Adrenal gland (tissue), 12 donors: ENCODE measurements around the gene PSMA6. TPM values are rescaled to one million over a fixed set of nuclear protein-coding genes. Genes with fewer than 3 reads are reported as not detected.
A peak's percentile ranks its signal among the peaks of the same experiment; 100 is the strongest.

Experiments
- DNase-seq, 7 donors: peaks; one replicate each; pipeline ENCODE4 v3.0.0-alpha.2; 2019 to 2020
- H3K27ac ChIP-seq, 5 donors: fragments of 200-600 bp; sonication (generic) in 4 of 5; 1 replicate in 3 of 5; 2 replicates in 2 of 5; pipeline versions ENCODE4 v1.5.1 to v1.8.0; 2016 to 2020; ENCODE audit warnings: mild to moderate bottlenecking in 1 of 5
- H3K27me3 ChIP-seq: fragments of 200-600 bp; 2 replicates; pipeline ENCODE4 v1.8.0; 2021
- H3K36me3 ChIP-seq, 2 donors: fragments of 200-600 bp; replicated peaks in 1 of 2; 1 replicate in 1 of 2; 2 replicates in 1 of 2; pipeline versions ENCODE4 v1.5.1 to v1.8.0; 2018 to 2022
- H3K4me1 ChIP-seq, 2 donors: fragments of 200-600 bp; replicated peaks in 1 of 2; 1 replicate in 1 of 2; 2 replicates in 1 of 2; pipeline versions ENCODE4 v1.5.1 to v1.8.0; 2018 to 2021
- H3K4me3 ChIP-seq, 4 donors: fragments of 200-600 bp; sonication (generic) in 3 of 4; one replicate each; pipeline ENCODE4 v1.5.1; 2016 to 2018
- H3K9me3 ChIP-seq, 3 donors: fragments of 200-600 bp; sonication (generic) in 1 of 3; replicated peaks in 1 of 3; 1 replicate in 2 of 3; 2 replicates in 1 of 3; pipeline versions ENCODE4 v1.5.1 to v1.8.0; 2016 to 2021
- CTCF ChIP-seq, 6 experiments: fragments of 450-650 bp in 4 of 6; fragments of 200-600 bp in 2 of 6; sonication (generic) in 1 of 6; IDR thresholded peaks; 1 replicate in 5 of 6; 2 replicates in 1 of 6; pipeline versions ENCODE4 v1.5.1 to v1.8.0; 2016 to 2021; ENCODE audit warnings: antibody characterized with exemption in 6 of 6, mild to moderate bottlenecking in 2 of 6, moderate library complexity in 1 of 6
- POLR2A ChIP-seq, 2 donors: fragments of 450-650 bp; IDR thresholded peaks; one replicate each; pipeline ENCODE4 v1.6.1; 2017; ENCODE audit warnings: antibody characterized with exemption in 2 of 2, mild to moderate bottlenecking in 2 of 2, moderate library complexity in 1 of 2
- WGBS, 4 donors: extraction: QIAGEN DNeasy Blood & Tissue Kit in 2 of 4; methylation state at CpG; one replicate each; pipeline versions ENCODE4 v1.1.5 to v1.1.7; 2013 to 2017; 5-methylcytosine and 5-hydroxymethylcytosine counted together
- intact Hi-C, 2 donors: fragments of 100-400 bp; cut with DNase I; formaldehyde crosslinking; loops; one replicate each; pipeline versions ENCODE4 v1.14.1 to v1.15.0; 2022 to 2023
- polyA plus RNA-seq, 3 donors: library from polyadenylated mRNA; stranded (reverse); fragments of 200-250 nt in 2 of 3; fragments of 350-450 nt in 1 of 3; fragmentation: Illumina TruSeq in 1 of 3; extraction: RNeasy Lipid Tissue Mini Kit (QIAGEN cat#74804) in 1 of 3; gene quantifications; one replicate each; pipeline ENCODE4 v1.2.3, GENCODE V29; 2013 to 2014
- total RNA-seq, 9 donors: library from RNA; depleted of rRNA in 4 of 9; stranded (reverse); fragments of >200 nt in 4 of 9; fragments of 120-200 nt in 1 of 9; fragmentation: NEBNext Ultra II Directional in 1 of 9; extraction: Animal tissue kit (Norgen Biotek cat#: 25700) in 1 of 9; gene quantifications; one replicate each; pipeline versions ENCODE4 v1.1.0 to v1.2.4, GENCODE V29; 2013 to 2023
- donor health status: healthy with polysubstance abuse.
- donor health status: Bipolar disorder and iron deficiency.
- donor health status: DM: yes; HTN: yes; CAD: no.
- donor health status: DM: no; HTN: no; CAD: no.
- donor health status: DM: no; HTN: no; CAD: no.
- donor health status: DM: yes; HTN: yes; CAD: no.

PSMA6 gene
- total and polyA plus RNA-seq, 12 donors = 114 to 393 (median 185) TPM

- intact Hi-C loops = loop anchor here (2.0 to 10.0 kb wide), 2 partner anchors 65 to 67 kb away; partner anchors contain the start of gene NFKBIA (in 1 of the 2)
- WGBS, 4 donors = 50 to 55% (median 54%) methylated on average over 7 to 10 of the region's 10 CpGs
- DNase-seq = peak; percentile 59 to 92 (median 78)
- Histone ChIP-seq H3K9me3 (no peaks in the 10 kb centered on the region), H3K27ac (peak overlapping the region; percentile 93 to 97 (median 96)), H3K4me3 (no peak overlapping the region), H3K27me3 (no peaks in the 10 kb centered on the region), H3K36me3 (no peaks in the 10 kb centered on the region), H3K4me1 (peaks cover 60 to 92% of the 10 kb centered on the region in 2 donors)
- TF ChIP-seq POLR2A (IDR thresholded peaks at IDR 0.05) = peak in 1 of 2 donors; percentile 46
- TF ChIP-seq CTCF (IDR thresholded peaks at IDR 0.05) = no peak
Observed at GRCh38 chr14:35337269-35338255, 45.4 kb downstream of the PSMA6 start.

- no peaks in the 10 kb centered on the region for H3K27me3 ChIP-seq
- no peaks in the 10 kb centered on the region for H3K9me3 ChIP-seq
- WGBS, 4 donors = 80 to 97% (median 88%) methylated on average over 5 to 16 of the region's 16 CpGs
- no peak for DNase-seq
- intact Hi-C loops = loop anchor here (2.0 to 10.0 kb wide), 2 partner anchors 64 to 66 kb away; partner anchors contain the start of gene NFKBIA (in 1 of the 2)
- H3K4me3 ChIP-seq = no peak overlapping the region
- TF ChIP-seq POLR2A (IDR thresholded peaks at IDR 0.05) (no peak), CTCF (IDR thresholded peaks at IDR 0.05) (no peak)
- peak overlapping the region in 3 of 5 donors; percentile 78 to 99 (median 96) for H3K27ac ChIP-seq
- H3K4me1 ChIP-seq = peaks cover 63 to 84% of the 10 kb centered on the region in 2 donors
- H3K36me3 ChIP-seq = no peaks in the 10 kb centered on the region
Observed at GRCh38 chr14:35338731-35339405, 46.7 kb downstream of the PSMA6 start.

GRCh38 chr14:35339761-35340406 lies 47.7 kb downstream of the PSMA6 start:
- 64 to 80% (median 66%) methylated on average over 7 to 12 of the region's 12 CpGs for WGBS, 4 donors
- H3K4me1 ChIP-seq = peaks cover 53 to 73% of the 10 kb centered on the region in 2 donors

GRCh38 chr14:35340616-35341453 lies 48.7 kb downstream of the PSMA6 start:
- peaks cover 45 to 64% of the 10 kb centered on the region in 2 donors for H3K4me1 ChIP-seq
- intact Hi-C loops = no loop called here
- H3K36me3 ChIP-seq = no peaks in the 10 kb centered on the region
- 70 to 85% (median 76%) methylated on average over 12 to 14 of the region's 14 CpGs for WGBS, 4 donors
- H3K4me3 ChIP-seq = no peak overlapping the region
- no peak for TF ChIP-seq POLR2A (IDR thresholded peaks at IDR 0.05)
- TF ChIP-seq CTCF (IDR thresholded peaks at IDR 0.05) = no peak
- H3K27ac ChIP-seq = peak overlapping the region; percentile 28 to 99 (median 95)
- no peak for DNase-seq
- no peaks in the 10 kb centered on the region for H3K9me3 ChIP-seq
- no peaks in the 10 kb centered on the region for H3K27me3 ChIP-seq

More at GRCh38 chr14:35339761-35340406, 47.7 kb downstream of the PSMA6 start:
- Histone ChIP-seq H3K27me3 (no peaks in the 10 kb centered on the region), H3K36me3 (no peaks in the 10 kb centered on the region), H3K4me3 (no peak overlapping the region), H3K27ac (peak overlapping the region; percentile 28 to 99 (median 78)), H3K9me3 (no peaks in the 10 kb centered on the region)
- peak in 3 of 7 donors; percentile 45 to 64 (median 48) for DNase-seq
- intact Hi-C loops = loop anchor here (2.0 to 10.0 kb wide), 2 partner anchors 63 to 65 kb away; partner anchors contain the start of gene NFKBIA (in 1 of the 2)
- no peak for TF ChIP-seq POLR2A (IDR thresholded peaks at IDR 0.05)
